Activated T-helper 9 cell treated with anti-CD3 and anti-CD28 coated beads, Interleukin-2, amount 50 U/mL, for 16 hours (primary cell): ENCODE results near the gene AURKB.
A peak's percentile ranks its signal among the peaks of the same experiment; 100 is the strongest.

Source experiments
- DNase-seq: peaks from one replicate; pipeline ENCODE4 v3.0.0-alpha.2; 2020; ENCODE audit warnings: low read depth

The AURKB gene

DNA sequence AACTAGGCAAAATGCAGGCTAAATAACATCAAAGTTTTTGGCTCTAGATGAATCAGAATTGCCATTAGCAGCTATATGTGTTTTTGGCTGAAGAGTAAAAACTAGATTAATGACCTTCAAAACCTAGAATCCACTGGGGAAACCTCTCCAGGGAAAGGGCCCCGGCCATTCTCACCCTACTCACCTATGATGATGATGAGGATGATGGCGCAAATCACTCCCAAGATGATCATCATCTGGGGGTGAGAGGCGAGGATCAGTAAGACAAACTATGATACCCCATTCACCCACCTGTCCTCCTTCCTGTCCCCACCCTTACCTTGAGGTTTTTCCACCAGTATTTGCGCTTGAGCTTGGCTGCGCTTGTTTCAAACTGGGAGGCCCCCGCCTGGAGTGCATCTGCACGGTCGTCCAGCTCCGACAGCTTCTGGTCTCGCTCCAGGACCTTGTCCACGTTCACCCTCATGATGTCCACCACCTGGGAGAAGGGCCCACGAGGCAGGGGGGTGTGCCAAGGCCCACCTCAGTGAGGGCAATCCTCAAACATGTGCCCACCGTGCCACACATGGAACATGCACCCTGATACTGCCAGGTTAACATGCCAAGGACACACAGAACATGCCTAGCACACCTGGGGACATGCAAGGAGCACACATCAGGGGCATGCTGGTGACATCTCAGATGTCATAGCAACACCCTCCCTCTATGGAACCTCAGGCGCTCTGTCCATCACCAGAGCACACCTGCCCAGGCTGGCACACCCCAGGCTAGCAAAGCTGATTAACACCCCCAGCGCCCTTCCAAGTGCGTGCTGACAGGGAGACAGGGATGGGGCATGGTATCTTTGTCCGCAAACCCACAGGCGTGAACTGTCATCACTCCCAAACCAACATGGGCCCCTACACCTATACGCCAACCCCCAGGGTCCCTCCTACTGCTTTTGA is 48.8 kb downstream of the AURKB start:
- DNase-seq: no peak

DNA sequence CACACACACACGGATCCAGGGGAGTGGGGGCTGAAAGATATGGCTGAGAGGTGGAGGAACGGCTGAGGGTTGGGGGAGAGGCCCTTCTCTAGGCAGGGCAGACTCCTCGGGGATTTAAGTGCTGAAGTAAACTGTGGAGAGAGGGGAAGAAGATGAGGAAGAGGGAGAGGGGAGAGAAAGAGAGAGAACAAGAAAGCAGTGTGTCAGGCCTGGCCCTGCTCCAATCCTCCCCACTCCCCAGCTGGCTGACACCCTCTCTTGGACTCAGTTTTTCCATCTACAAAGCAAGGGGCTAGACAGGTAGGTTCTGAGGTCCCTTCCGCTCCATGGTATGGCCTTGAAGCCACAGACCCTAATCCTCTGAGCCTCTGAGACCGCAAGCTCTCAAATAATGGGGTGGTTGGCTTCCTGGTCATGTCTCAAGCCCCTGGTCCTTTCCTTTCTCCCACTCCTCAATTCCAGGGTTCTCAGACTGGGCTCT is 49.6 kb downstream of the AURKB start:
- no peak for DNase-seq

DNA sequence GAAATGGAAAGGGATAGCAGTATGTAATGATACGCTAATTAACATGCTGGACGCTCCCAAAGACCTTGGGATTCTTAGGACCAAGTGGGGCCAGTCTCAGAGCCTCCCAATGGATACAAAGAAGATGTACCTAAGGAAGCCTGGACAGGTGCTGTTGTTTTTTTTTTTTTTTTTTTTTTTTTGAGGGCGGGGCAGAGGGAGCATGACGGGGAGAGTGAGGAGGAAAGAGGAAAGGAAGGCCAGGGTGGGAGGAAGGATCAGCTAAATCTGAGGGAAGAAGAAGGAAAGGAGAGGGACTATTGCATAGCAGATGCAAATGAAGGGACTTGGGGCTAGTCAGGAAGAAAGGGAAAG is 50.2 kb downstream of the AURKB start:
- no peak for DNase-seq

DNA sequence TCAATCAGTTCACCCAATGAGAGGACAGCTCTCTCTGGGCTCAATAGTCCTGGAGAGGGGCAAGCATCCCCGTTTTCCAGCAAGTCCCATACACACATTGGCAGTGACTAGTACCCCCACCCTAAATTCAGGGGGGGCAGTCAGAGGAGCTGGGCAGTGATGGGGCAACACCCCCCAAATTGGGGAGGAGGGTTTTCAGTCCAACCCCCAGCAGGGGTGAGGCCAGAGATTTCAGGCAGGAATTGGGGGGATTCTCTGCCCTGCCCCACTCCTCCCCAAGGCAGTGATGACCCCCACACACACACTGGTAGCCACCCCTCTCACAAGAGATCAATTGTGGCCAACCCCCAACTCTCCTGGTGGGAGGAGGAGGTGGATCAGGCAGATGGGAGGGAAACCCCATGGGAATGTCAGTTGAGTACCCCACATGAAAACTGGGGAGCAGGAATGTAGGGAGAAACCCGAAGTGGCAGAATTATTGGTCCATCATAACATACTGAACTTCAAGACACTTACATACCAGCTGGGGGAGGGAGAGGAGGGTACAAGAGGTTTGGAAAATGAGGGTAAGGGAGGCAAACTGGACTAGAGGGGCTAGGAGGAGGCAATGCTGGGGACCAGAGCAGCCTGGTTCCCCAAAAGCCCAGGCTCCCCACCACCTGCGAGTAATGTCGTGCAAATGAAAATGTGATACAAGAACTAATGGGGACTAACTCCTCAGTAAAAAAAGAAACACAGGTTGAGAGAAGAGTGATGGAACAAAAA is 50.7 kb downstream of the AURKB start:
- DNase-seq: no peak

DNA sequence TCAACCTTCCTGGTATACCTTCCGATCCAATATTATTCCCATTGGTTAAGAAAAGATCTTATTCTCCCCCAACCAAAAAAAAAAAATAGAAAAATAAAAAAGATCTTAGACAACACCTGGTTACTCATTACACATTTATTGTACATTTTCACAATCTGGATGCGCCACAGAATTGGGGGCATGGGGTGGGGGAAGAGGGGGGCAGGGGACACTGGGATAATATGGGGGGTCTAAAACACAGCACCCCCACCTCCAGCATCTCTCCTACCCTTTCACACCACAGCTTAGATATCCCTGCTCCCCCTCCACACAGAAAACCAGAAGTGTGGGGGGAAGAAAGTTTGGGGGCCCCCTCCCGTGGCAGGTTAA is 51.4 kb downstream of the AURKB start:
- DNase-seq: no peak

DNA sequence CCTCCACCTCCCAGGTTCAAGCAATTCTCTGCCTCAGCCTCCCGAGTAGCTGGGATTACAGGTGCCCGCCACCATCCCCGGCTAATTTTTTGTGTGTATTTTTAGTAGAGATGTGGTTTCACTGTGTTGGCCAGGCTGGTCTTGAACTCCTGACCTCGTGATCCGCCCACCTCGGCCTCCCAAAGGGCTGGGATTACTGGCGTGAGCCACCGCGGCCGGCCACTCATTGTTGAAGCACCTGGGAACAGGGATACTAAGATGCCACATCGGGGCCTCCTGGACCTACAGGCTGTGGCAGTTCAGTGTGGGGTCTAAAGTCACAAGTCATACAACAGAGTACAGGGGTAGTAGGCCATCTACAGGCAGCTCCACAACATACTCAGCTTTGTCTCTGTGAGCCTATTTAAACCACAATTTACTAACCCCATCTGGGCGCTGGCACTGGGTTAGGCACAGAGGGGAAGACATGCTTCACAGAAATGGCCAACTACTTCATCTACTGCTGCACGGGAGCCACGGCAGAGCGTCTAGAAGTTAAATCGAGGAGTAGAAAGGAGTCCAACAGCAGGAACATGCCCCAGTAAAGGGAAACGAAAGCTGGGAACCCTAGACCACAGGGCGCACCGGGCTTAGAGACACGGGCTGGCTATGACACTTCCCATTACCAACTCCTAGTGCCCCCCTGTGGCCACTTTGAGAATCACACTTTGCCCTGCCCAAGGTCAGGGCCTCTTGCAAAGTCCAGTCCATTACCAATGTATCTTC is 51.9 kb downstream of the AURKB start:
- DNase-seq: peak; percentile 81

DNA sequence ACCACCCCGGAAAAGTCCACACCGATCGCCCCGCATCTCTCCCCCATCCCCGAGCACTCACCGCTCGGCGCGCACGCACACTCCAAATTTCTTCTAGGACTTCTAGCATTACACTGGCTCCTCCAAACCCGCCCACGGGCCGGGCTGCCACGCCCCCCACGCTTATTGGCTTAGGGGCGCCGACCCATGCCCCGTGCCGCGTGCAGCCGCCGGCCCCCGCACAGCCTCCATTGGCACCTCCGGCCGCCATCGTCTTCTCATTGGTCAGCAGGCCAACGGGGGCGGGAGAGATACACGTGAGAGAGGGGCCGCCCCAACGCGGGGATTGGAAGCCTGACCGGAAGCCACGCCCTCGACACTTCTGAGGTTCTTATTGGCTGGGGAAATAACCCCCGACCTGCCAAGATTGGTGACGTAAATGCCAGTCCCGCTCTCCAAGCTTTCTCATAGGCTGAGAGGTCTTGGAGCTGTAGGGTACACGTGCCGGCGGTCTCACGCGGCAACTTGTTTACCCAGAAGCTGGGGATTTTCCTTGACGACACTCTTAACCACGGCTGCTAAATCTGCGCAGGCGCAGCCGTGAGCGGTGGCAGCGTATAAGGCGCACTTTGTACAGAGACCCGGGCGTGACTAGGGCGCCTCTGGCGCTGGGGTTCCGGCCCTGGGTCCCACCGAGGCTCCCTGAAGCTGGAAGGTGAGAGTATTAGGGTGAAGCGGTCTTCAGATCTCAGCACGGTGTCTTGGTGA is 54.0 kb downstream of the AURKB start:
- DNase-seq: peak; percentile 100

DNA sequence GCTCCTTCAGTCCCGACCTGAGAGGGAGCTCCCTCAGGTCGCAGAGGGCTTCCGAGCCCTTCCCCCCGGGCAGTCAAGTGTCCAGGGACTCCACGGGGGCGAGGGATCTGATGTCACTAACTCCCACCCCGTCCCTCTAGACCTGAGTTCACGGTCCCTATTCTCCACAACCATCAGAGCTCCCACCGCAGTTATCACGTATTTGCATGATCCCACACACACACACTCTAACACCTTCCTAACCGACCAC is 54.5 kb downstream of the AURKB start:
- no peak for DNase-seq

DNA sequence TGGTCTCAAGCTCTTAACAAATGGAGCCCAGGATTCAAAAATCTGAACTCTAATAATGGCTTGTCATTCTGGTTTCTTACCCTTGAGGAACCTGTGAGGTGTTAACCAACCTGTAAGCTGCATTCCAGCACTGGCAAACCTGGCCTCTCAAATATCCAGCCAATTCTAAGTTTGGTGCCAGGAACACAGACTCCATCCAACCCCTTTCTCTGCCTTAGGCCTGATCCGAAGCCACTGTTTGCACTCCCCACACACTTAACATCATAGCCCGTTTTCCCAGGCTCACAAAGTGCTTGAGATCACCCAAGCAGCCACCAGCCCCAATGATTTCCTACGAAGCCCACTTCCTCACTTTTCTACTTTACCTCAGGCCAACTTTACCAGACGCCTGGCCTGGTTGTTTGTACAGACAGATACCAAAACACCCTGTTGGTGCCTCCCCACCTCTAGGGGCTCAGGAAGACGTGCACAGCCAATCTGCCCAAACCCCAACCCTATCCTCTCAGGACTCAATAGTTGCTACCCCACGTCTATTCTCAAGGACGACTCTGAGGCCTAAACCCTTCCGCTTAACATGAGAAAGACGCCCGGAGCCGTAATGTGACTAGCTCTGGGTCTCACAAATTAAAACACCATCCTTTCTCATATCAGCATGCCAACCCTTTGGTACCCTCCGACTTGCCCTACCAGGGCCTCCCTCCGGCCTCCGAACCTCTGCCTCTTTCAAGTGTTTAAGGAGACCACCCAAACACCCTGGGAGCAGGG is 55.0 kb downstream of the AURKB start:
- DNase-seq: no peak
